ENCODE data around the gene CST3. TPM values are rescaled to one million over a fixed set of nuclear protein-coding genes. Genes with fewer than 3 reads are reported as not detected.

CST3 gene
- polyA plus RNA-seq, 1 donor from 2014 or later: 54.6 TPM

DNA sequence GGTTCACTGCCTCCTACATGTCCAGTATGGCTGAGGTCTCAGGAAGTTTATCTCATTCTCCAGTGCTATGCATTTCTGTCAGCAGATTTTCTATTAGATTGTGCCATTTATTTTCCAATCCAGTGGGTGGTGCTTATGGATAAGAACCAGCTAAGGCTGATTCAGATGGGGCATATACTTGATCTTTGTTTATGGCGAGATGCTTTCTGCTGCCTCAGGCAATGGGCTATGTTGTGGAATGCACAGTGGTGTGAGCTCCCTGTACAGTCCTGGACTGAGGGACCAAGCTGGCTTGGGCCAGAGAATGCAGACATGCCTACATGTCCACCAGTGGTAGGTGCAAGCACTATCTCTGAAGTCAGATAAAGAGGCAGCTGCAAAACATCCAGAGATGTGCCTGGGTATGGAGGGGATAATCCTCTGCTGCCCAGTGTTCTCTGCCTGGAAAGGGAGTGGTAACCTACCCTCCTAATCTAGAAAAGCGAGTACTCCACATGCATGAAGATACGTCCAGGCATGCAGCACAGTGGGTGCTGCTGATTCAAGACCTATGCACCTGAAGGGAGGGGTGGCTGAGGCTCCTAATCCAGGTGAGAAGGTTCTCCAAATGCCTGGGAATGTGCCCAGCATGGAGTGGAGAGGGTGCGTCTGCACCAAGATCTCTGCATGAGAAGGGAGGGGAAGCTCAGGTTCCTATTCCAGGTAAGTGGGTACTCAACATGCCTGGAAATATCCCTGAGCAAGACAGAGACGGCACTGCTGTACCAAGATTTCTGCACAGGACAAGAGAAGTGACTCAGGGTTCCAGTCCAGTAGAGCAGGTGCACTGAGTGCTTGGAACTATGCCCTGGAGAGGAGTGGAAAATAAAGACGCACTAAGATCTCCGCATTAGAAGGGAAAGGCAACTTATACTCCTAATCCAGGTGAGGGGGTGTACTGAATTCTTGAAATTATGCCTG is 41.7 kb upstream of the CST3 start:
- Histone ChIP-seq H3K4me3 (ENCODE audit: low read length) (no peak overlapping the region), H4K20me1 (ENCODE audit: insufficient read depth) (no peaks in the 10 kb centered on the region), H3K27ac (ENCODE audit: low read length) (no peak overlapping the region), H3K27me3 (ENCODE audit: insufficient read depth, low read depth, low read length) (no peaks in the 10 kb centered on the region), H3K9me3 (ENCODE audit: low read length) (no peaks in the 10 kb centered on the region), H3K79me2 (replicated peaks; ENCODE audit: insufficient read depth, low read length) (no peaks in the 10 kb centered on the region), H3F3A (ENCODE audit: insufficient read depth, low read length, poor library complexity, severe bottlenecking) (no peaks in the 10 kb centered on the region), H3K4me2 (ENCODE audit: low read length) (no peak overlapping the region), H3K36me3 (ENCODE audit: insufficient read depth, low read length) (no peaks in the 10 kb centered on the region), H3K9ac (ENCODE audit: low read length) (no peak overlapping the region), H3K9me2 (ENCODE audit: insufficient read depth, low read length) (no peaks in the 10 kb centered on the region), H2AFZ (ENCODE audit: low read depth, low read length) (no peak overlapping the region)
- no peak for TF ChIP-seq TAF1 (IDR thresholded peaks at IDR 0.05; ENCODE audit: low read depth)
- no peak for TF ChIP-seq POLR2AphosphoS5 (IDR thresholded peaks at IDR 0.05)

DNA sequence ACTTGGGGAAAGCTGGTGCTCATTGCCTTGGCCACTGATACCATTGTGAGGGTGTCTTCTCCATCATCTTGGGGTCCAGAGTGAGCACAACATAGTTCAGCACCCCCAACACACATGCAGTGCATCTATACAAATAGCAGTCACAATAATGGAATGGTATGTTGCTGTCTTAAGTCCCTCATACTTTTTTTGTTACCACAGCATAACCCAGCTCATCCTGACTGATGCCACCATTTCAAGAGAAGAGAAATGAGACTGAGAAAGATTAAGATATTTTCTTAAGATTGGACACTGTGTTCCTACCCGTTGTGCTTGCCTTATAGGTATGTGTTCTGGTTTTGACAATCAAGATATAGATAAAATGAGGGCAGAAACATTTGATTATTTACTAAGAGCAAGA is 35.5 kb upstream of the CST3 start:
- no peaks in the 10 kb centered on the region for H3K9me3 ChIP-seq (ENCODE audit: low read length)
- TF ChIP-seq POLR2AphosphoS5 (IDR thresholded peaks at IDR 0.05) (no peak), SMC3 (conservative IDR thresholded peaks at IDR 0.05; ENCODE audit: poor library complexity) (no peak), TAF1 (IDR thresholded peaks at IDR 0.05; ENCODE audit: low read depth) (no peak), RAD21 (conservative IDR thresholded peaks at IDR 0.05) (no peak), EZH2 (IDR thresholded peaks at IDR 0.05; ENCODE audit: borderline replicate concordance, insufficient read depth, low read length, poor library complexity, severe bottlenecking) (no peak), EP300 (conservative IDR thresholded peaks at IDR 0.05; ENCODE audit: poor library complexity, severe bottlenecking) (no peak), REST (IDR thresholded peaks at IDR 0.05; ENCODE audit: borderline replicate concordance) (no peak), MXI1 (conservative IDR thresholded peaks at IDR 0.05; ENCODE audit: poor library complexity, severe bottlenecking) (no peak)
- TF ChIP-seq, protein P1, sequence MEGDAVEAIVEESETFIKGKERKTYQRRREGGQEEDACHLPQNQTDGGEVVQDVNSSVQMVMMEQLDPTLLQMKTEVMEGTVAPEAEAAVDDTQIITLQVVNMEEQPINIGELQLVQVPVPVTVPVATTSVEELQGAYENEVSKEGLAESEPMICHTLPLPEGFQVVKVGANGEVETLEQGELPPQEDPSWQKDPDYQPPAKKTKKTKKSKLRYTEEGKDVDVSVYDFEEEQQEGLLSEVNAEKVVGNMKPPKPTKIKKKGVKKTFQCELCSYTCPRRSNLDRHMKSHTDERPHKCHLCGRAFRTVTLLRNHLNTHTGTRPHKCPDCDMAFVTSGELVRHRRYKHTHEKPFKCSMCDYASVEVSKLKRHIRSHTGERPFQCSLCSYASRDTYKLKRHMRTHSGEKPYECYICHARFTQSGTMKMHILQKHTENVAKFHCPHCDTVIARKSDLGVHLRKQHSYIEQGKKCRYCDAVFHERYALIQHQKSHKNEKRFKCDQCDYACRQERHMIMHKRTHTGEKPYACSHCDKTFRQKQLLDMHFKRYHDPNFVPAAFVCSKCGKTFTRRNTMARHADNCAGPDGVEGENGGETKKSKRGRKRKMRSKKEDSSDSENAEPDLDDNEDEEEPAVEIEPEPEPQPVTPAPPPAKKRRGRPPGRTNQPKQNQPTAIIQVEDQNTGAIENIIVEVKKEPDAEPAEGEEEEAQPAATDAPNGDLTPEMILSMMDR (IDR thresholded peaks at IDR 0.05; ENCODE audit: poor library complexity, severe bottlenecking): no peak
- H3K27ac ChIP-seq (ENCODE audit: low read length): no peak overlapping the region
- H2AFZ ChIP-seq (ENCODE audit: low read depth, low read length): no peak overlapping the region
- no peaks in the 10 kb centered on the region for H3K9me2 ChIP-seq (ENCODE audit: insufficient read depth, low read length)
- H3K79me2 ChIP-seq (replicated peaks; ENCODE audit: insufficient read depth, low read length): no peaks in the 10 kb centered on the region
- no peaks in the 10 kb centered on the region for H3K36me3 ChIP-seq (ENCODE audit: insufficient read depth, low read length)
- no peak overlapping the region for H3K4me3 ChIP-seq (ENCODE audit: low read length)
- no peaks in the 10 kb centered on the region for H3K27me3 ChIP-seq (ENCODE audit: insufficient read depth, low read depth, low read length)
- H4K20me1 ChIP-seq (ENCODE audit: insufficient read depth): no peaks in the 10 kb centered on the region
- H3K9ac ChIP-seq (ENCODE audit: low read length): no peak overlapping the region
- H3K4me2 ChIP-seq (ENCODE audit: low read length): no peak overlapping the region
- H3F3A ChIP-seq (ENCODE audit: insufficient read depth, low read length, poor library complexity, severe bottlenecking): no peaks in the 10 kb centered on the region
